ENCODE results near the gene ZSWIM9.
"Not testable (repeated sequence)": the region's sequence is repeated elsewhere in the genome, so short reads cannot be mapped to it uniquely, and the experiment has no call there.

The ZSWIM9 gene

GRCh38 chr19:48220784-48221183, 50.3 kb downstream of the ZSWIM9 start:
- H3K27me3 ChIP-seq (ENCODE audit: low read depth, low read length); H3K27ac ChIP-seq (ENCODE audit: low read length); H3K4me3 ChIP-seq (ENCODE audit: low read depth in 1 of 2, low read length in 2 of 2); H3K4me1 ChIP-seq (ENCODE audit: control insufficient read depth in 1 of 2, insufficient read depth in 2 of 2, low read length in 2 of 2); H3K9me3 ChIP-seq (ENCODE audit: control insufficient read depth in 1 of 2, low read length in 2 of 2): not testable (repeated sequence)
- peaks cover 5 to 19% of the 10 kb centered on the region in 2 donors for H3K36me3 ChIP-seq (ENCODE audit: control insufficient read depth in 1 of 2, insufficient read depth in 2 of 2, low read length in 2 of 2)

GRCh38 chr19:48221628-48222027, 51.1 kb downstream of the ZSWIM9 start:
- H3K27ac ChIP-seq (ENCODE audit: low read length): no peak overlapping the region
- peaks cover 5 to 19% of the 10 kb centered on the region in 2 donors for H3K36me3 ChIP-seq (ENCODE audit: control insufficient read depth in 1 of 2, insufficient read depth in 2 of 2, low read length in 2 of 2)
- no peaks in the 10 kb centered on the region for H3K4me1 ChIP-seq (ENCODE audit: control insufficient read depth in 1 of 2, insufficient read depth in 2 of 2, low read length in 2 of 2)
- no peaks in the 10 kb centered on the region for H3K9me3 ChIP-seq (ENCODE audit: control insufficient read depth in 1 of 2, low read length in 2 of 2)
- no peaks in the 10 kb centered on the region for H3K27me3 ChIP-seq (ENCODE audit: low read depth, low read length)
- H3K4me3 ChIP-seq (ENCODE audit: low read depth in 1 of 2, low read length in 2 of 2): no peak overlapping the region

GRCh38 chr19:48230555-48231129, 60.2 kb downstream of the ZSWIM9 start:
- no peak overlapping the region for H3K4me3 ChIP-seq (ENCODE audit: low read depth in 1 of 2, low read length in 2 of 2)
- H3K4me1 ChIP-seq (ENCODE audit: control insufficient read depth in 1 of 2, insufficient read depth in 2 of 2, low read length in 2 of 2): no peaks in the 10 kb centered on the region
- no peak overlapping the region for H3K27ac ChIP-seq (ENCODE audit: low read length)
- H3K36me3 ChIP-seq (ENCODE audit: control insufficient read depth in 1 of 2, insufficient read depth in 2 of 2, low read length in 2 of 2): peaks cover 38 to 68% of the 10 kb centered on the region in 2 donors
- H3K27me3 ChIP-seq (ENCODE audit: low read depth, low read length): no peaks in the 10 kb centered on the region
- no peaks in the 10 kb centered on the region for H3K9me3 ChIP-seq (ENCODE audit: control insufficient read depth in 1 of 2, low read length in 2 of 2)

GRCh38 chr19:48237057-48237456, 66.6 kb downstream of the ZSWIM9 start:
- Histone ChIP-seq H3K4me3 (ENCODE audit: low read depth in 1 of 2, low read length in 2 of 2) (no peak overlapping the region), H3K36me3 (ENCODE audit: control insufficient read depth in 1 of 2, insufficient read depth in 2 of 2, low read length in 2 of 2) (peaks cover 22 to 50% of the 10 kb centered on the region in 2 donors), H3K9me3 (ENCODE audit: control insufficient read depth in 1 of 2, low read length in 2 of 2) (no peaks in the 10 kb centered on the region), H3K27ac (ENCODE audit: low read length) (no peak overlapping the region), H3K27me3 (ENCODE audit: low read depth, low read length) (no peaks in the 10 kb centered on the region), H3K4me1 (ENCODE audit: control insufficient read depth in 1 of 2, insufficient read depth in 2 of 2, low read length in 2 of 2) (no peaks in the 10 kb centered on the region)

- Histone ChIP-seq H3K27me3 (ENCODE audit: low read depth, low read length) (no peaks in the 10 kb centered on the region), H3K9me3 (ENCODE audit: control insufficient read depth in 1 of 2, low read length in 2 of 2) (no peaks in the 10 kb centered on the region), H3K4me1 (ENCODE audit: control insufficient read depth in 1 of 2, insufficient read depth in 2 of 2, low read length in 2 of 2) (no peaks in the 10 kb centered on the region), H3K27ac (ENCODE audit: low read length) (no peak overlapping the region), H3K4me3 (ENCODE audit: low read depth in 1 of 2, low read length in 2 of 2) (no peak overlapping the region), H3K36me3 (ENCODE audit: control insufficient read depth in 1 of 2, insufficient read depth in 2 of 2, low read length in 2 of 2) (peaks cover 13 to 33% of the 10 kb centered on the region in 2 donors)
Observed at GRCh38 chr19:48239120-48239519, 68.6 kb downstream of the ZSWIM9 start.

GRCh38 chr19:48239582-48240141, 69.2 kb downstream of the ZSWIM9 start:
- Histone ChIP-seq H3K27ac (ENCODE audit: low read length) (no peak overlapping the region), H3K4me3 (ENCODE audit: low read depth in 1 of 2, low read length in 2 of 2) (no peak overlapping the region), H3K4me1 (ENCODE audit: control insufficient read depth in 1 of 2, insufficient read depth in 2 of 2, low read length in 2 of 2) (no peaks in the 10 kb centered on the region), H3K9me3 (ENCODE audit: control insufficient read depth in 1 of 2, low read length in 2 of 2) (no peaks in the 10 kb centered on the region), H3K27me3 (ENCODE audit: low read depth, low read length) (no peaks in the 10 kb centered on the region), H3K36me3 (ENCODE audit: control insufficient read depth in 1 of 2, insufficient read depth in 2 of 2, low read length in 2 of 2) (peaks cover 10 to 29% of the 10 kb centered on the region in 2 donors)

GRCh38 chr19:48241771-48242170, 71.3 kb downstream of the ZSWIM9 start:
- not testable (repeated sequence) for H3K4me1 ChIP-seq (ENCODE audit: control insufficient read depth in 1 of 2, insufficient read depth in 2 of 2, low read length in 2 of 2); H3K27ac ChIP-seq (ENCODE audit: low read length); H3K9me3 ChIP-seq (ENCODE audit: control insufficient read depth in 1 of 2, low read length in 2 of 2); H3K27me3 ChIP-seq (ENCODE audit: low read depth, low read length); H3K4me3 ChIP-seq (ENCODE audit: low read depth in 1 of 2, low read length in 2 of 2)
- peaks cover 10 to 21% of the 10 kb centered on the region in 2 donors for H3K36me3 ChIP-seq (ENCODE audit: control insufficient read depth in 1 of 2, insufficient read depth in 2 of 2, low read length in 2 of 2)

GRCh38 chr19:48244281-48244680, 73.8 kb downstream of the ZSWIM9 start:
- Histone ChIP-seq H3K9me3 (ENCODE audit: control insufficient read depth in 1 of 2, low read length in 2 of 2) (no peaks in the 10 kb centered on the region), H3K27ac (ENCODE audit: low read length) (no peak overlapping the region), H3K36me3 (ENCODE audit: control insufficient read depth in 1 of 2, insufficient read depth in 2 of 2, low read length in 2 of 2) (peaks cover 13% of the 10 kb centered on the region in 2 donors), H3K4me1 (ENCODE audit: control insufficient read depth in 1 of 2, insufficient read depth in 2 of 2, low read length in 2 of 2) (peaks cover 0 to 5% of the 10 kb centered on the region in 2 donors), H3K4me3 (ENCODE audit: low read depth in 1 of 2, low read length in 2 of 2) (no peak overlapping the region), H3K27me3 (ENCODE audit: low read depth, low read length) (no peaks in the 10 kb centered on the region)

GRCh38 chr19:48246101-48246500, 75.6 kb downstream of the ZSWIM9 start:
- Histone ChIP-seq H3K27ac (ENCODE audit: low read length) (no peak overlapping the region), H3K27me3 (ENCODE audit: low read depth, low read length) (no peaks in the 10 kb centered on the region), H3K9me3 (ENCODE audit: control insufficient read depth in 1 of 2, low read length in 2 of 2) (no peaks in the 10 kb centered on the region), H3K4me1 (ENCODE audit: control insufficient read depth in 1 of 2, insufficient read depth in 2 of 2, low read length in 2 of 2) (peaks cover 5 to 7% of the 10 kb centered on the region in 2 donors), H3K36me3 (ENCODE audit: control insufficient read depth in 1 of 2, insufficient read depth in 2 of 2, low read length in 2 of 2) (peaks cover 3 to 9% of the 10 kb centered on the region in 2 donors), H3K4me3 (ENCODE audit: low read depth in 1 of 2, low read length in 2 of 2) (no peak overlapping the region)

GRCh38 chr19:48247212-48247611, 76.7 kb downstream of the ZSWIM9 start:
- peaks cover 5 to 14% of the 10 kb centered on the region in 2 donors for H3K4me1 ChIP-seq (ENCODE audit: control insufficient read depth in 1 of 2, insufficient read depth in 2 of 2, low read length in 2 of 2)
- H3K4me3 ChIP-seq (ENCODE audit: low read depth in 1 of 2, low read length in 2 of 2): no peak overlapping the region
- no peak overlapping the region for H3K27ac ChIP-seq (ENCODE audit: low read length)
- H3K27me3 ChIP-seq (ENCODE audit: low read depth, low read length): no peaks in the 10 kb centered on the region
- H3K36me3 ChIP-seq (ENCODE audit: control insufficient read depth in 1 of 2, insufficient read depth in 2 of 2, low read length in 2 of 2): peaks cover 3 to 9% of the 10 kb centered on the region in 2 donors
- no peaks in the 10 kb centered on the region for H3K9me3 ChIP-seq (ENCODE audit: control insufficient read depth in 1 of 2, low read length in 2 of 2)

Measured in muscle layer of duodenum (tissue), 2 donors.